ENCODE measurements around the gene LGI2.

Gene LGI2

DNA sequence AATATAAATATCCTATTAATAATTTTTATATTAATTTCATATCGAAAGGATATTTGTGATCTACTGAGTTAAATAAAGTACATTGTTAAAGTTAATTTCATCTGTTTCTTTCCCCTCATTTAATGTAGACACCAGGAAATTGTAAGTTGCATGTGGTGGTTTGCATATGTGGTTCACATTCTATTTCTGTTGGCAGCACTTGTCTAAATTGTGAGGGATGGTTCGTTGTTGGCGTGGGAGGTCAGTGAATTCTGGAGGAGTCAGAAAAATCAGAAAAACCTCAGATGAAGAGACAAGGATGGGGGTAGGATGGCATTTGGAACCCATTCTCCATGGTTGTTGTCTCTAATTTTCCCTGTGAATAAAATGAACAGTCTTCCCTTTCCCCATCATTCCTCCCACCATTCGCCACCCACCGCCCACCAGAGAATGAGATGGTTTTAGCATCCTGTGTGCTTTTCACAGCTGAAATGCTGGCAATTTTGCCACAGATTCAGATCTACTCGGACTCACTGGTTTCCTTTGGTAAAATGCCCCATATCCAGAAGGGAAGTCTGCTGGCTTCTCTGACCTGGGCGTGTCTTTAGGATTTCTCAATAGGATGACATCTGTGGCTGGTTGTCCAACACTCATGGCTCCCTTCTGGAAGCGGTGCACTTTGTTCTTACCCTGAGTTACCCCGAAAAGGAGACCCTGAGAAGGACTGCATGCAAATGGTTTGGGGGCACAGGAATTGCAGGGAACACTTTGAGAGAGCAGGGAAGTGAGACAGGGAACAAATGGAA, 52.3 kb downstream of the LGI2 start:
- DNase-seq (ENCODE audit: low read depth), result no peak
- TF ChIP-seq CTCF (IDR thresholded peaks at IDR 0.05; ENCODE audit: control insufficient read depth, extremely low read depth, insufficient read depth), result no peak
- no peak overlapping the region for H3K4me3 ChIP-seq (ENCODE audit: low read depth, low read length)

DNA sequence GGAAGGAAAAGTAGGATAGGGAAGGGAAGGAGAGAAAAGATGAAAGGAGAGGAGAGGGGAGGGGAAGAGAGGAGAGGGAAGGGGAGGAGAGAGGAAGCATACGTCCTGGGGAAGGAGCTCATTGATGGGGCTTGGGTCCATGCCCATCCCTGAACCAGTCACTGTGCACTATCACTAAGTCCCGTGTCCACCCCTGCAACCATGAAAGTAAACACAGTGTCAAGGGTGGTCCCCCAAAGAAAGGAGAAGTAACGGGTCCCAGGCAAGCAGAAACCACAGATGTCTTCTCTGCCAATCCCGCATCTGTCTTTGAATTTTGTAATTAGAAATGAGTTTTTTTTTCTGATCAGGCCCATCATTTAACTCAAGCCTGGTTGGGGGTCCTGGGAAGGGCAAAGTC, 55.2 kb downstream of the LGI2 start:
- no peak overlapping the region for H3K4me3 ChIP-seq (ENCODE audit: low read depth, low read length)
- no peak for TF ChIP-seq CTCF (IDR thresholded peaks at IDR 0.05; ENCODE audit: control insufficient read depth, extremely low read depth, insufficient read depth)
- DNase-seq (ENCODE audit: low read depth), result no peak

DNA sequence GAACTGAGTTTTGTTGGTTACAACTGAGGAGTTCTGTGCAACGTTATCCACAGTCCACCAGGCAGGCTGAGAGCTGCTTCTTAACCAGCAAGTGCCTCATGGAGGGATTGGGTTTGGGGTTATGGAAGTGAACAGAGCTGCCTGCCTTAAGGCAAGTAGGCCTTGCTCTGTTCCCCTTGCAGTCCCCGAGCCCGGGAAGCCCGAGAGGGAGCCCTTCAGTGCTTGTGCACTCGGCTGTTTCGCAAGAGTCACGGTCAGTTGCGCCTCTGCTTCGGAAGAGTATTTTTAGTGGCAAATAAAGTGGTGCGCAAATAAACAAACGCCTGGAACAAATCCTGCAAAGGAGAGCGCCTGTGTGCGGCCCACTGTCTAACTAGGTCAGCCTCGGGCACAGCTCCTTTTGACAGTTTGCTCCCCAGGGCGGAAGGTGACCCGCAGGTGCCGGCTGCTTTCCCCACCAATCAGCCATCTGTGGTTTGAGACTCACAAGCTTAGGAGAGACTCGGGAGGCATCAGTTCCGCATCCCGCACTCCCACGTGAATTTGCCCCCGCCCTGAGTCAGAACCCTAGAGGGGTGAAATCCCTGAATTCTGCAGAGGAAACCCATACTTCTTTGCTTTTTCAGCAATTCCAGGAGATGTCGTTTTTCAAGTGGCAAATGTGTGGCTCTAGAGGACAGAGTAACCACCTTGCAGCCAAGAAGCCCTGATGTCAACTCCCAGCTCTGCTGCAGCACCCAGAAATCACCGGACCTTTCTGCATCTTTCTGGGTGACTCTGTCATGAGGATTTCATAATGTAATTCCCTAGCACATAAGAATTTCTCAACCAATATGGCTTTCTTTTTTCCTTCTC, 56.8 kb downstream of the LGI2 start:
- no peak overlapping the region for H3K4me3 ChIP-seq (ENCODE audit: low read depth, low read length)
- peak; percentile 61 for DNase-seq (ENCODE audit: low read depth)
- TF ChIP-seq CTCF (IDR thresholded peaks at IDR 0.05; ENCODE audit: control insufficient read depth, extremely low read depth, insufficient read depth), result no peak

DNA sequence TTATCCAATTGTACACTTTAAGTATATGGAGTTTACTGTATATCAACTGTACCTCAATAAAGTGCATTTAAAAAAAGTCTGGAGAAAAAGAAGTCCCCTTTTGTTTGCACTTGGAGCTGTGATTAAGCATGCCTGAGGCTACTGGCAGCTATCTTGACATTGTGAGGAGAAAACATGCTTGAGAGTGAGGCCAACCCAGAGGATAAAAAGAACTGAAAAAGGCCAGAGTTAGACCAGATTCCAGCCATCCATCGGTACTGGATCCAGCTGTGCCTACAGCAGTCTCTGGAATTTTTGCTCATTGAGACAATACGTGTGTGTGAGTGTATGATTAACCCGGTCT, 57.4 kb downstream of the LGI2 start:
- no peak for TF ChIP-seq CTCF (IDR thresholded peaks at IDR 0.05; ENCODE audit: control insufficient read depth, extremely low read depth, insufficient read depth)
- peak; percentile 82 for DNase-seq (ENCODE audit: low read depth)

DNA sequence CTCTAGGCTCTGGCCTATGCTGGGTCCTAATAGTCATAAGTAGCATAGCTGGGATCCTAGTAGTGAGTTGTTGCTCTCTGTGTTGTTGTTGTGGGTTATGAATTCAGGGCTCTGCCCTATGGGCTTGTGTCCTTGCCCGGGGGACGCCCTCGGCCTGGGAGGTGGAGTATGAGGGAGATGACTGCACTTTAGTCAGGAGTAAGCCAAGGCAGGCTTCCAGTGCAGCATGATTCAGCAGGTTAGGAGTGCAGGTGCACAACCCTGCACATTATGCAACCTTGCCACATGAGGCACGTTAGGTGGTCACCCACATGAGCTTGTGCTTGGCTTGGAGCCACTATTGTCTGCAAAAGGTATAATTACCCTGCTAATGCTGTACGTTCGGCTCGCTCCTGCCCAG, 59.6 kb downstream of the LGI2 start:
- no peak for TF ChIP-seq CTCF (IDR thresholded peaks at IDR 0.05; ENCODE audit: control insufficient read depth, extremely low read depth, insufficient read depth)
- H3K4me3 ChIP-seq (ENCODE audit: low read depth, low read length), result no peak overlapping the region
- no peak for DNase-seq (ENCODE audit: low read depth)

More for the DNA sequence above, 57.4 kb downstream of the LGI2 start:
- no peak overlapping the region for H3K4me3 ChIP-seq (ENCODE audit: low read depth, low read length)

DNA sequence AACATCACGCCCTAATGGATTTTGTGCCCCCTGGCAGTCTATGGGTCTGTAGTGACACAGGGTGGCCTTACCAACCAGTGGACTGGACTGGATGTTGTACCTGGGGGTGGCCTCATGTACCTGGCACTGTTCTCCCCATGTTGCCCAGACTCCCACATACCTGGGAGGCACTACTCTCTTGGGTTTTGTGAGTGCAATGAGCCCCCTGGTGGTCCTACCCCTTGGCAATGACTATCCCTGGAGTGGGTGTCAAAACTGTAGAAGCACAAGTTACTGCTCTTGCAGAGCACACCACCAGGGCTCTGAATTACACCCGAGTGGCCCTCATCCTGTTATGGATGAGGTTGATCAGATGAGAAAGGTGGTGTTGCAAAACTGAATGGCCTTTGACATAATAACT, 60.1 kb downstream of the LGI2 start:
- no peak for TF ChIP-seq CTCF (IDR thresholded peaks at IDR 0.05; ENCODE audit: control insufficient read depth, extremely low read depth, insufficient read depth)
- DNase-seq (ENCODE audit: low read depth), result no peak
- no peak overlapping the region for H3K4me3 ChIP-seq (ENCODE audit: low read depth, low read length)
